ENCODE data around the gene TEX26.
A peak's percentile ranks its signal among the peaks of the same experiment; 100 is the strongest.

Gene TEX26

DNA sequence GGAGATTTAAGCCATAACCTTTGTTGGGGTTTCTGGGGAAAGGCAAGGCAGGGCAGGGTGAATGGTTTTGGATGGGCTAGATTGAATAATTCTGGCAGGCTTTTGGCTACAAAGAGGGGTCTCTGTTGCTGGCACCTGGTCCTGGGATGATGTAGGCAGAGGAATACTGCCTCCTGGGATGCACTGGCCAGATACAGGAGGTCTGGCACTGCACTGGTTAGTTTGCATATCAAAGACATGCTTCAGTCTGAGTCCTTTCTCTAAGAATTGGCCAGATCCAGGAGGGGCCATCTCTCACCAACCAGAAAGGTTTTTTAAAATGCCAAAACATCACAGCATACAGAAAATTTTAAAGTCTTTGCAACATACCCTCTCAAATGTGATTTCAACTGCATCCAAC is 34.4 kb upstream of the TEX26 start:
- TF ChIP-seq, protein P1, sequence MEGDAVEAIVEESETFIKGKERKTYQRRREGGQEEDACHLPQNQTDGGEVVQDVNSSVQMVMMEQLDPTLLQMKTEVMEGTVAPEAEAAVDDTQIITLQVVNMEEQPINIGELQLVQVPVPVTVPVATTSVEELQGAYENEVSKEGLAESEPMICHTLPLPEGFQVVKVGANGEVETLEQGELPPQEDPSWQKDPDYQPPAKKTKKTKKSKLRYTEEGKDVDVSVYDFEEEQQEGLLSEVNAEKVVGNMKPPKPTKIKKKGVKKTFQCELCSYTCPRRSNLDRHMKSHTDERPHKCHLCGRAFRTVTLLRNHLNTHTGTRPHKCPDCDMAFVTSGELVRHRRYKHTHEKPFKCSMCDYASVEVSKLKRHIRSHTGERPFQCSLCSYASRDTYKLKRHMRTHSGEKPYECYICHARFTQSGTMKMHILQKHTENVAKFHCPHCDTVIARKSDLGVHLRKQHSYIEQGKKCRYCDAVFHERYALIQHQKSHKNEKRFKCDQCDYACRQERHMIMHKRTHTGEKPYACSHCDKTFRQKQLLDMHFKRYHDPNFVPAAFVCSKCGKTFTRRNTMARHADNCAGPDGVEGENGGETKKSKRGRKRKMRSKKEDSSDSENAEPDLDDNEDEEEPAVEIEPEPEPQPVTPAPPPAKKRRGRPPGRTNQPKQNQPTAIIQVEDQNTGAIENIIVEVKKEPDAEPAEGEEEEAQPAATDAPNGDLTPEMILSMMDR (IDR thresholded peaks at IDR 0.05): no peak
- Histone ChIP-seq H3K4me3 (peak overlapping the region; percentile 6), H3K27ac (peak overlapping the region; percentile 83 to 90)
- no peak for DNase-seq (ENCODE audit: low spot score)

DNA sequence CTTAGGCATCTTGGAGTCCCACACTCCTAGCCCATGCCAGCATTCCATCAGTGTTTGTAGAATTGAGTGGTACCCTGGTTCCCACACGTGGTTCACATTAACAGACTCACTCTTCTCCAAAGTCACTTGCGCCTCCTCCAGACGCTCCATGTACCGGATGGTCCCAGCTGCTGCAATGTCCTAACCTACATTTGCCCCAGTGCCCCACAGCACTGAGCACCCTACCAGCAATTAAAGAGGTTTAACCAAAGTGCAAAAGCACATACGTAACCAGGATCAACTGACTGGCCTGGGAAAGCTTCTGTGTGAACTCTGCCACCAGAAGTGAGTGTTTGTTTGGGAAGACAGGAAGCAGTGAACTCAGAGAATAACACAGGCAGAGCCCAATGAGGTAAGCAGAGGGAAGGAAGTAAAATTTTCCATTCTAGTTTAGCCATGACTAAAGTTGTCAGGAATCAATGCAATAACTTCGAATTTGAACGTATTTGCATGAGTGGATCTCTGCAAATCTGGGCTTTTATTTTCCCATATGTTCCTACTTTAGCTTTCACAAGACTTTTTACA is 33.7 kb upstream of the TEX26 start:
- peak; percentile 93 for DNase-seq (ENCODE audit: low spot score)
- Histone ChIP-seq H3K27ac (peak overlapping the region; percentile 83 to 90), H3K4me3 (peak overlapping the region; percentile 6)
- TF ChIP-seq, protein P1 (IDR thresholded peaks at IDR 0.05): no peak

DNA sequence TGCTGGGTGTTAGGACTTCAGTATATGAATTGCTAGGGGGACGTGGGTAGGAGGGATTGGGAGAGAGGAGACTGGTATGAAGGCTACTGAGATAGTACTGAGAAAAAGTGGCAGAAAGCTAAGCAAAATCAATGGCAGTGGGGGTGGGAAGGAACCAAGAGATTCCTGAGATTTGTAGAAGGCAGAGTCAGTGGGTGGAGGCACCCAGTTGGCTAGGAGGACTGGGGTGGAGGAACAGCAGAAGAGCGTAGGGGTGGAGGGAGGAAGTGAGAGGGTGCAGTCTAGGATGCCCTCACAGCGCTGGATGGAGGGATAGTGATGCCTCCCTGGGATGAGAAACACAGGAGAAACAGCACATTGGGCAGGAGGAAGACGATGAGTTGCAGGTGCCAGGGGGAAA is 32.0 kb upstream of the TEX26 start:
- TF ChIP-seq, protein P1 (IDR thresholded peaks at IDR 0.05): no peak
- peak overlapping the region; percentile 81 to 90 for H3K27ac ChIP-seq
- DNase-seq (ENCODE audit: low spot score): no peak
- no peak overlapping the region for H3K4me3 ChIP-seq

DNA sequence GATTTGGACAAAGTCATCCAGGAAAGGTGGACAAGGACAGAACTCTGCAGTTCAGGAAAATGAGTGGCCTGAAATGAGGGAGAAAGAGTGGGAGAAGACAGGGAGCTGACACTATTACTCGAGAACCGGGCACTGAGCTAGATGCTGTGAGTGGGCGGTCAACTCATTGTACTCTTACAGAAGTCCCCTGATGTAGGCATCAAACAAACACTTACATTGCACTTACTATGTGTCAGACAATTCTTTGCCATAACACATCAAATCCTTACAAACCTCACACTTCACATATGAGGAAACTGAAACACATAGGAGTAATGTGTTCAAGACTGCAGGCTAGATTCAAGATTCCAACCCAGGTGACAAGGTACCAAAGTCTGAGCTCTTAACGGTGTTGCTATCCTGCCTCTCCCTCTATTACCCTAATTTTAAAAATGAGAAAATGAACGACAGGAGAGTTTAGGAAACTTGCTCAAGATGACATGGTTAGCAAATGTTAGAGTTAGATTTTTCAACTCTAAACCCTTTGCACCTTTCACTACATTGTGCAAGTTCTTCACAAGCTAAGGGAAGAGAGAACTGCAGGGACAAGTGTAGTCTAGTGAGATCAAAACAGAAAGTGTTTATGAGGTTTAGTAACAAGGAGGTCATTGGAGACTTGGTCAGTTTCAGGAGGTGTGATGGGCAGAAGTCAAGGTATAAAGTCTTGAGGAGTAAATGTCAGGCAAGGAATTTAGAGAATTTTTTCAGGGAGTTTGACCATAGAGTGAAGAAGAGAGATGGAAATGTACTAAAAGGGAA is 31.3 kb upstream of the TEX26 start:
- peak overlapping the region; percentile 81 to 90 for H3K27ac ChIP-seq
- TF ChIP-seq, protein P1 (IDR thresholded peaks at IDR 0.05): no peak
- no peak for DNase-seq (ENCODE audit: low spot score)
- H3K4me3 ChIP-seq: no peak overlapping the region

DNA sequence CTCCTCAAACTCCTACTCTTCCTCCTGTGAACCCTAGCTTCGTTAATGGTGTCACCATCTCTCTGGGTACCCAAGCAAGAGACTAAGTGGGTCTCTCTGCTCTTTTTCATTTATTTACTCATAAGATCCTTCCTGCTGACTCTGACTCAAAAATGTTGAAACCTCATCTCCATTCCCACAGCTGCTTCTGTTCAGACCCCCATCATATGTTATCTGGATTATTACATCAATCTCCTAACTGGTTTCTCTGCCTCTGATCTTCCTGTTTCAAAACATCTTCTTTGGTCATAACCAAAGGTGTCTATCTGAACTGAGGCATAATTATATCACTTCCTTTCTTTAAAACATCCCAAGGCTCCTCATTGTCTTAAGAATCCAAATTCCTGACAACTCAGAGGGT is 28.4 kb upstream of the TEX26 start:
- no peak overlapping the region for H3K27ac ChIP-seq
- TF ChIP-seq, protein P1 (IDR thresholded peaks at IDR 0.05): no peak
- H3K4me3 ChIP-seq: no peak overlapping the region
- no peak for DNase-seq (ENCODE audit: low spot score)

DNA sequence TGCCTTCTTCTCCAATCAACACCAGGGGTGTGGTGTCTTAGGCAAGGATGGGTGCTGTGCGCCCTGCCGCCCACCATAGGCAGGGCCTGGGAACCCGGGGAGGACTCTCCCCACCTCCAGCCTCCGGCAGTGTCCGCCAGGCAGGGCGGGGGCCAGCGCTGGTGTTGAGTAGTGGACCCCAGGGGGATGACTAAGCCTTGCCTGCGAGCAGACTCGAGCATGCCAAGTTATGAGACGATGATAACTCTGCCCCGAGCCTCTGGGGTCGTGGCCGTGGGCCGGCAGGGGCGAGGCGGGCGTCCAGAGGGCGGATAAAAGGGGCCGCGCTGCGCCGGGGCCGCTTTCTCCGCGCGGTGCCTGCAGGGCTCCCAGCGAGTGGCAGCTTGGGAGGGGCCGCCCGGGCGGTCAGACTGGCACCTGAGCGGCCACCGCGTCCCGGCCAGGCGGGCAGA is 26.5 kb upstream of the TEX26 start, which contains the start of gene MEDAG:
TSS of gene MEDAG (plus strand) at position 340 of the 452 bp plus-strand sequence. CDS start 245 bp downstream, outside the sequence.
- H3K4me3 ChIP-seq: peak within 1 kb of the TSS; percentile 79
- peak within 1 kb of the TSS; percentile 95 to 96 for H3K27ac ChIP-seq
- peak; percentile 93 for DNase-seq (ENCODE audit: low spot score)
- TF ChIP-seq, protein P1 (IDR thresholded peaks at IDR 0.05): no peak
